SK-N-SH (cell line): ENCODE measurements around the gene PLET1. TPM values are rescaled to one million over a fixed set of nuclear protein-coding genes. Genes with fewer than 3 reads are reported as not detected.
A peak's percentile ranks its signal among the peaks of the same experiment; 100 is the strongest.

ENCODE experiments used
- CTCF ChIA-PET: fragments of 300-600, 350-600 bp; formaldehyde crosslinking; extraction: SDS; loops from one replicate; lab custom pipeline; 2021; lab: Yijun Ruan, JAX
- POLR2A ChIA-PET: fragments of 350-600 bp; sonication (Branson Sonifier 250); formaldehyde crosslinking; extraction: SDS; loops from one replicate; lab custom pipeline; 2020; ENCODE audit warnings: antibody characterized with exemption, inconsistent platforms; lab: Yijun Ruan, JAX
- DNase-seq: peaks from one replicate; pipeline ENCODE4 v3.0.0; 2012
- H2AFZ ChIP-seq: fragments of 200-600 bp; sonication (generic); 2 replicates; pipeline ENCODE4 v1.8.1; 2016; ENCODE audit warnings: antibody characterized with exemption, mild to moderate bottlenecking, low read depth
- H3F3A ChIP-seq: fragments of 200-600 bp; sonication (generic); replicated peaks from 2 replicates; pipeline ENCODE3; 2016; ENCODE audit warnings: antibody characterized with exemption, mild to moderate bottlenecking; ENCODE audit not compliant: insufficient read depth
- H3K27ac ChIP-seq, 2 experiments: fragments of 200-500 bp in 1 of 2; fragments of 200-600 bp in 1 of 2; sonication (Bioruptor generic) in 1 of 2; sonication (generic), shearing (Covaris generic) in 1 of 2; 2 replicates each; pipeline versions ENCODE4 v1.5.1 to v1.6.1; 2014 to 2016; ENCODE audit warnings: low read depth in 2 of 2, inconsistent platforms in 1 of 2, low read length in 1 of 2, mild to moderate bottlenecking in 1 of 2, mixed read lengths in 1 of 2
- H3K27me3 ChIP-seq: fragments of 200-600 bp; sonication (generic), shearing (Covaris generic); 2 replicates; pipeline ENCODE4 v1.6.1; 2016; ENCODE audit warnings: mixed run types; ENCODE audit not compliant: insufficient read depth
- H3K36me3 ChIP-seq, 2 experiments: fragments of 200-500 bp in 1 of 2; fragments of 200-600 bp in 1 of 2; sonication (Bioruptor generic) in 1 of 2; sonication (generic) in 1 of 2; replicated peaks in 1 of 2; 2 replicates each; pipeline versions ENCODE3 to v1.5.1; 2014 to 2016; ENCODE audit warnings: low read length in 1 of 2, mild to moderate bottlenecking in 1 of 2; ENCODE audit not compliant: insufficient read depth in 2 of 2, control insufficient read depth in 1 of 2
- H3K4me1 ChIP-seq, 2 experiments: fragments of 200-500 bp in 1 of 2; fragments of 200-600 bp in 1 of 2; sonication (Bioruptor generic) in 1 of 2; sonication (generic), shearing (Covaris generic) in 1 of 2; 2 replicates each; pipeline versions ENCODE4 v1.5.1 to v1.6.1; 2014 to 2016; ENCODE audit warnings: low read depth in 1 of 2, low read length in 1 of 2, mixed run types in 1 of 2; ENCODE audit not compliant: insufficient read depth in 2 of 2, control insufficient read depth in 1 of 2
- H3K4me2 ChIP-seq: fragments of 200-600 bp; sonication (generic), shearing (Covaris generic); 2 replicates; pipeline ENCODE4 v1.6.1; 2017; ENCODE audit warnings: mixed run types
- H3K4me3 ChIP-seq, 2 experiments: fragments of 200-500 bp in 1 of 2; fragments of 200-600 bp in 1 of 2; sonication (Bioruptor generic) in 1 of 2; sonication (generic), shearing (Covaris generic) in 1 of 2; 2 replicates each; pipeline versions ENCODE4 v1.5.1 to v1.8.1; 2014 to 2016; ENCODE audit warnings: low read depth in 2 of 2, inconsistent platforms in 1 of 2, low read length in 1 of 2, mild to moderate bottlenecking in 1 of 2, mixed read lengths in 1 of 2, moderate library complexity in 1 of 2
- H3K79me2 ChIP-seq: fragments of 200-600 bp; sonication (generic); 2 replicates; pipeline ENCODE4 v1.8.1; 2017; ENCODE audit warnings: mild to moderate bottlenecking; ENCODE audit not compliant: insufficient read depth
- H3K9ac ChIP-seq: fragments of 200-600 bp; sonication (generic); 2 replicates; pipeline ENCODE4 v1.6.1; 2017; ENCODE audit warnings: mixed run types
- H3K9me2 ChIP-seq: fragments of 200-600 bp; sonication (generic); 2 replicates; pipeline ENCODE4 v1.6.1; 2017; ENCODE audit warnings: mixed run types
- H3K9me3 ChIP-seq: fragments of 200-600 bp; sonication (generic); 2 replicates; pipeline ENCODE4 v1.6.1; 2017; ENCODE audit warnings: mixed run types, mild to moderate bottlenecking, moderate library complexity
- H4K20me1 ChIP-seq: fragments of 200-600 bp; sonication (generic); 2 replicates; pipeline ENCODE4 v1.6.1; 2017; ENCODE audit warnings: mild to moderate bottlenecking, mixed run types; ENCODE audit not compliant: insufficient read depth
- CTCF ChIP-seq: fragments of 200-600 bp; sonication (generic); IDR thresholded peaks from 2 replicates; pipeline ENCODE4 v1.6.1; 2017; ENCODE audit warnings: antibody characterized with exemption, mild to moderate bottlenecking, moderate library complexity
- ELF1 ChIP-seq: IDR thresholded peaks from 2 replicates; pipeline ENCODE4 v1.4.0; 2012
- EP300 ChIP-seq, 2 experiments: IDR thresholded peaks; 2 replicates each; pipeline versions ENCODE4 v1.4.0 to v1.6.1; 2012; ENCODE audit warnings: borderline replicate concordance in 1 of 2, low read depth in 1 of 2, low read length in 1 of 2
- FOXJ3 ChIP-seq: sonication (generic); formaldehyde crosslinking; IDR thresholded peaks from 2 replicates; pipeline ENCODE4 v1.5.1; 2020; ENCODE audit warnings: mild to moderate bottlenecking, missing genetic modification reagents
- FOXM1 ChIP-seq: IDR thresholded peaks from 2 replicates; pipeline ENCODE4 v1.4.0; 2012; ENCODE audit warnings: low read depth, mild to moderate bottlenecking
- GABPA ChIP-seq: IDR thresholded peaks from 2 replicates; pipeline ENCODE4 v1.4.0; 2012; ENCODE audit warnings: low read depth, mild to moderate bottlenecking
- GATA2 ChIP-seq: sonication (generic); formaldehyde crosslinking; IDR thresholded peaks from 2 replicates; pipeline ENCODE4 v1.5.0; 2020; ENCODE audit warnings: mild to moderate bottlenecking, missing genetic modification reagents
- IRF3 ChIP-seq: fragments of 150-350 bp; IDR thresholded peaks from 2 replicates; pipeline ENCODE4 v1.6.1; 2016; ENCODE audit warnings: mild to moderate bottlenecking, low read depth, low read length
- MEF2A ChIP-seq: IDR thresholded peaks from 2 replicates; pipeline ENCODE4 v1.4.0; 2012; ENCODE audit warnings: low read depth, borderline replicate concordance
- NRF1 ChIP-seq: IDR thresholded peaks from 2 replicates; pipeline ENCODE4 v1.6.1; 2012; ENCODE audit warnings: low read depth, mild to moderate bottlenecking, low read length
- POLR2AphosphoS5 ChIP-seq: IDR thresholded peaks from 2 replicates; pipeline ENCODE4 v1.6.1; 2012; ENCODE audit warnings: low read depth, low read length
- RAD21 ChIP-seq: IDR thresholded peaks from 2 replicates; pipeline ENCODE4 v1.6.1; 2012; ENCODE audit warnings: mild to moderate bottlenecking, low read length
- RCOR1 ChIP-seq: fragments of 150-350 bp; IDR thresholded peaks from 2 replicates; pipeline ENCODE4 v1.6.1; 2017; ENCODE audit warnings: antibody characterized with exemption, low read length
- REST ChIP-seq: IDR thresholded peaks from 2 replicates; pipeline ENCODE4 v1.6.1; 2012; ENCODE audit warnings: mild to moderate bottlenecking, low read depth, low read length, moderate library complexity
- SIN3A ChIP-seq: IDR thresholded peaks from 2 replicates; pipeline ENCODE4 v1.6.1; 2012; ENCODE audit warnings: low read depth, mild to moderate bottlenecking, low read length, moderate library complexity, borderline replicate concordance
- TEAD4 ChIP-seq: IDR thresholded peaks from 2 replicates; pipeline ENCODE4 v1.4.0; 2012; ENCODE audit warnings: mild to moderate bottlenecking, borderline replicate concordance; ENCODE audit not compliant: insufficient read depth
- USF1 ChIP-seq: IDR thresholded peaks from 2 replicates; pipeline ENCODE4 v1.4.0; 2012; ENCODE audit warnings: low read depth, borderline replicate concordance
- USF2 ChIP-seq: fragments of 150-350 bp; IDR thresholded peaks from 2 replicates; pipeline ENCODE4 v1.6.1; 2017; ENCODE audit warnings: antibody characterized with exemption, low read length, low read depth, borderline replicate concordance
- YY1 ChIP-seq: IDR thresholded peaks from 2 replicates; pipeline ENCODE4 v1.4.0; 2012; ENCODE audit warnings: low read depth, mild to moderate bottlenecking
- ZBTB33 ChIP-seq: IDR thresholded peaks from 2 replicates; pipeline ENCODE4 v1.4.0; 2012; ENCODE audit warnings: low read depth, borderline replicate concordance
- WGBS: methylation state at CpG from one replicate; pipeline ENCODE4 v1.1.6; 2017; ENCODE audit warnings: low lambda C conversion rate; 5-methylcytosine and 5-hydroxymethylcytosine counted together
- polyA plus RNA-seq, 3 experiments: library from polyadenylated mRNA; depleted of rRNA; stranded (reverse); fragments of >200 nt; gene quantifications; 2 replicates each; pipeline ENCODE4 v1.2.3, GENCODE V29; 2012

Gene PLET1
- polyA plus RNA-seq, 1 of the 3 experiments (the other 2 are of a cell fraction) = not detected

- Histone ChIP-seq H3K4me1 (peaks cover 0 to 21% of the 10 kb centered on the region in 2 experiments; a peak in 2 of 4 replicates), H4K20me1 (no peaks in the 10 kb centered on the region), H3K4me2 (no peak overlapping the region), H3K4me3 (no peak overlapping the region), H3K36me3 (no peaks in the 10 kb centered on the region), H3K27me3 (no peaks in the 10 kb centered on the region), H3K9ac (no peak overlapping the region), H3K79me2 (no peaks in the 10 kb centered on the region), H3K27ac (peak overlapping the region in 1 of 2 experiments; percentile 92; a peak in 2 of 4 replicates), H2AFZ (no peak overlapping the region), H3F3A (no peaks in the 10 kb centered on the region), H3K9me3 (no peaks in the 10 kb centered on the region), H3K9me2 (no peaks in the 10 kb centered on the region)
- ChIA-PET POLR2A (interaction anchor here (1.4 kb wide), 1 partner anchor 40 kb away, joined by 6 read pairs; the partner anchor contains the start of gene PTS), CTCF (interaction anchor here (0.7 to 29.6 kb wide), 7 partner anchors 8 to 1009 kb away, joined by 3 to 620 read pairs (median 4); partner anchors contain the start of gene PTS)
- DNase-seq = peak; percentile 80
- 43% methylated on average over 11 of the region's 11 CpGs for WGBS
- peak; percentile 14; the same call in 1 of the 2 replicates for TF ChIP-seq TEAD4
- no peak for TF ChIP-seq CTCF
- peak; percentile 68; the same call in 1 of the 2 replicates for TF ChIP-seq FOXJ3 (CRISPR knock-in tag)
- no peak for TF ChIP-seq YY1
- no peak for TF ChIP-seq MEF2A
- TF ChIP-seq NRF1 = no peak
- no peak for TF ChIP-seq RAD21
- TF ChIP-seq USF1 = no peak
- TF ChIP-seq ELF1 = no peak
- no peak for TF ChIP-seq ZBTB33
- TF ChIP-seq SIN3A = no peak
- TF ChIP-seq POLR2AphosphoS5 = no peak
- TF ChIP-seq REST = no peak
- peak in 1 of 2 experiments; percentile 94; a peak in 2 of 4 replicates for TF ChIP-seq EP300 (IDR thresholded peaks at IDR 0.05; ENCODE audit: borderline replicate concordance in 1 of 2, low read depth in 1 of 2, low read length in 1 of 2)
- TF ChIP-seq FOXM1 = no peak
- no peak for TF ChIP-seq IRF3
- no peak for TF ChIP-seq USF2
- TF ChIP-seq GATA2 = peak; percentile 84
- TF ChIP-seq RCOR1 = peak; percentile 94
- TF ChIP-seq GABPA = no peak
Measured at GRCh38 chr11:112265659-112266409, 5.2 kb upstream of the PLET1 start.
